Caco-2 (cell line): ENCODE results near the gene TAX1BP1. TPM values are rescaled to one million over a fixed set of nuclear protein-coding genes. Genes with fewer than 3 reads are reported as not detected.

Experiments used
- BruUV-seq: library from RNA; stranded (reverse); fragments of 400-500 nt; replicated peaks from 2 replicates; lab custom pipeline; 2021; lab: Mats Ljungman, UMichigan
- CTCF ChIA-PET: fragments of 300-600 bp; sonication (Branson Sonifier 250); formaldehyde crosslinking; loops from one replicate; lab custom pipeline; 2022; ENCODE audit warnings: antibody characterized with exemption; lab: Charles Lee
- POLR2A ChIA-PET: fragments of 300-600 bp; sonication (Branson Sonifier 250); formaldehyde crosslinking; loops from one replicate; lab custom pipeline; 2022; ENCODE audit warnings: antibody characterized with exemption; lab: Charles Lee
- DNase-seq, 2 experiments: peaks; one replicate each; pipeline versions ENCODE4 v3.0.0 to v3.0.0-alpha.2; 2020 to 2022
- H3K27me3 ChIP-seq: replicated peaks from 2 replicates; pipeline ENCODE4 v1.6.0; 2011; ENCODE audit warnings: low read length; ENCODE audit not compliant: control insufficient read depth, insufficient read depth
- H3K36me3 ChIP-seq: 2 replicates; pipeline ENCODE4 v1.5.1; 2011; ENCODE audit warnings: low read length; ENCODE audit not compliant: control insufficient read depth, insufficient read depth
- H3K4me1 ChIP-seq: fragments of 250-450 bp; sonication (Bioruptor Pico); 2 replicates; pipeline ENCODE4 v1.5.1; 2020; ENCODE audit warnings: mild to moderate bottlenecking
- H3K4me3 ChIP-seq: 2 replicates; pipeline ENCODE4 v1.5.1; 2011; ENCODE audit warnings: low read depth, mild to moderate bottlenecking, control low read depth, low read length
- H3K9me3 ChIP-seq: fragments of 250-450 bp; sonication (Bioruptor Pico); 2 replicates; pipeline ENCODE4 v1.5.1; 2020; ENCODE audit warnings: mild to moderate bottlenecking, moderate library complexity
- H3K27ac Mint-ChIP-seq: one replicate; pipeline ENCODE4 v1.8.0; 2022; ENCODE audit warnings: mixed read lengths; ENCODE audit not compliant: unreplicated experiment
- H3K27me3 Mint-ChIP-seq: one replicate; pipeline ENCODE4 v1.8.0; 2022; ENCODE audit warnings: mixed read lengths; ENCODE audit not compliant: insufficient read depth, unreplicated experiment
- H3K36me3 Mint-ChIP-seq: one replicate; pipeline ENCODE4 v1.8.0; 2022; ENCODE audit warnings: mild to moderate bottlenecking, mixed read lengths; ENCODE audit not compliant: insufficient read depth, unreplicated experiment
- H3K4me1 Mint-ChIP-seq: one replicate; pipeline ENCODE4 v1.8.0; 2022; ENCODE audit warnings: low read depth, mixed read lengths; ENCODE audit not compliant: unreplicated experiment
- H3K4me3 Mint-ChIP-seq: one replicate; pipeline ENCODE4 v1.8.0; 2022; ENCODE audit warnings: mild to moderate bottlenecking, moderate library complexity, mixed read lengths; ENCODE audit not compliant: unreplicated experiment
- H3K9me3 Mint-ChIP-seq: one replicate; pipeline ENCODE4 v1.8.0; 2022; ENCODE audit warnings: mixed read lengths; ENCODE audit not compliant: unreplicated experiment
- CTCF ChIP-seq, 2 experiments: fragments of 200-600 bp in 1 of 2; IDR thresholded peaks; 1 replicate in 1 of 2; 2 replicates in 1 of 2; pipeline versions ENCODE4 v1.5.1 to v1.8.0; 2011 to 2022; ENCODE audit warnings: antibody characterized with exemption in 1 of 2, control low read depth in 1 of 2, inconsistent platforms in 1 of 2, low read depth in 1 of 2, low read length in 1 of 2, mild to moderate bottlenecking in 1 of 2, moderate library complexity in 1 of 2; ENCODE audit not compliant: insufficient read depth in 1 of 2, severe bottlenecking in 1 of 2, unreplicated experiment in 1 of 2
- intact Hi-C: fragments of 100-400 bp; cut with micrococcal nuclease; formaldehyde crosslinking; loops from one replicate; pipeline ENCODE4 v1.10.0; 2022; ENCODE audit not compliant: unreplicated experiment
- total RNA-seq: library from RNA; stranded (reverse); gene quantifications from 2 replicates; pipeline ENCODE4 v1.2.3, GENCODE V29; 2022

Gene TAX1BP1
- total RNA-seq, 1 experiment from 2014 or later, result 96.8 TPM

DNA sequence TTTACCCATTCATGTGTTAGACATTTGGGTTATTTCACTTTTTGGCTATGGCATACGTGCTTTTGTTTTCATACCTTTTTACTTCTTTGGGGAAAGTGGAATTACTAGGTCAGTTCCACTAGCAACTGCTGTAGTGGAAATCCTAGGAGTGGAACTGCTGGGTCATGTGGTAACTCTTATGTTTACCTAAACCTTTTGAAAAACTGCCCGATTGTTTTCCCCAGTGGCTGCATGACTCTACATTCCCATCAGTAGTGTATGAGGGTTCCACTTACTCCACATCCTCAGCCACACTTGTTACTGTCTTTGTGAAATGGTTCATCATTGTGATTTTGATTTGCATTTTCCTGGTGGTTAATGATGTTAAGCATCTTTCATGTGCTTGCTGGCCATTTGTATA, 82.3 kb downstream of the TAX1BP1 start:
- intact Hi-C loops, result no loop called here
- POLR2A ChIA-PET, result no interaction called here
- Mint-ChIP-seq H3K9me3 (no peaks in the 10 kb centered on the region), H3K4me1 (peaks cover 6% of the 10 kb centered on the region), H3K27ac (no peak overlapping the region), H3K27me3 (no peaks in the 10 kb centered on the region), H3K4me3 (no peak overlapping the region), H3K36me3 (peaks cover 18% of the 10 kb centered on the region)
- DNase-seq, result no peak
- Histone ChIP-seq H3K9me3 (no peaks in the 10 kb centered on the region), H3K4me3 (no peak overlapping the region), H3K4me1 (peaks cover 5% of the 10 kb centered on the region; the same call in 1 of the 2 replicates), H3K27me3 (no peaks in the 10 kb centered on the region), H3K36me3 (no peaks in the 10 kb centered on the region)
- CTCF ChIA-PET, result no interaction called here
- TF ChIP-seq CTCF (IDR thresholded peaks at IDR 0.05; ENCODE audit: insufficient read depth in 1 of 2, low read depth in 1 of 2, low read length in 1 of 2, severe bottlenecking in 1 of 2, unreplicated experiment in 1 of 2), result no peak
- no TSS peak for BruUV-seq

DNA sequence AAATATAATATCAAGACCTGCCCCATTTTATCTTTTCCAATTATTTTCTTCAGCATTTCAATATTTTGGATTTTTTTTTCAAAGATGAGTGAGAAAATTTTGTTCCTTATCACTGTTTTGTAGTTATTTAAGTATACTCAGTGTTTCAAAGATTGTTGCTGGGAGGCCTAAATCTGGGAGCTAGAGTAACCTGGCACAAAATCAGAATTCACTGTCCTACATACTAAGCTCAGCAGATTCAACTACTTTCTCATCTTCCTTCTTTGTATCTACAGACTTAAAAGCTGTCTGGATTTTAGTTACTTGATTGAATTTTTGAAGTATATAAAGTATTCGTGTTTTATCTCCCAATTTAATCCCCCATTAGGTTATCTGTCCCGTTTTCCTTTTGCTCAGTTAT, 85.9 kb downstream of the TAX1BP1 start:
- Mint-ChIP-seq H3K9me3 (no peaks in the 10 kb centered on the region), H3K4me3 (no peak overlapping the region), H3K4me1 (no peaks in the 10 kb centered on the region), H3K36me3 (peaks cover 13% of the 10 kb centered on the region), H3K27ac (no peak overlapping the region), H3K27me3 (no peaks in the 10 kb centered on the region)
- DNase-seq, result no peak
- Histone ChIP-seq H3K27me3 (no peaks in the 10 kb centered on the region), H3K9me3 (no peaks in the 10 kb centered on the region), H3K36me3 (no peaks in the 10 kb centered on the region), H3K4me3 (no peak overlapping the region), H3K4me1 (peaks cover under 1% of the 10 kb centered on the region; the same call in 1 of the 2 replicates)
- ChIA-PET CTCF (no interaction called here), POLR2A (no interaction called here)
- no TSS peak for BruUV-seq
- TF ChIP-seq CTCF (IDR thresholded peaks at IDR 0.05; ENCODE audit: insufficient read depth in 1 of 2, low read depth in 1 of 2, low read length in 1 of 2, severe bottlenecking in 1 of 2, unreplicated experiment in 1 of 2), result no peak
- intact Hi-C loops, result no loop called here

- no peaks in the 10 kb centered on the region for H3K27me3 Mint-ChIP-seq
- Histone ChIP-seq H3K9me3 (no peaks in the 10 kb centered on the region), H3K4me1 (no peaks in the 10 kb centered on the region), H3K36me3 (no peaks in the 10 kb centered on the region), H3K27me3 (no peaks in the 10 kb centered on the region), H3K4me3 (no peak overlapping the region)
- ChIA-PET CTCF (no interaction called here), POLR2A (no interaction called here)
- H3K4me3 Mint-ChIP-seq, result no peak overlapping the region
- no peaks in the 10 kb centered on the region for H3K4me1 Mint-ChIP-seq
- no peak for TF ChIP-seq CTCF (IDR thresholded peaks at IDR 0.05; ENCODE audit: insufficient read depth in 1 of 2, low read depth in 1 of 2, low read length in 1 of 2, severe bottlenecking in 1 of 2, unreplicated experiment in 1 of 2)
- H3K9me3 Mint-ChIP-seq, result no peaks in the 10 kb centered on the region
- BruUV-seq, result no TSS peak
- DNase-seq, result no peak
- H3K36me3 Mint-ChIP-seq, result peaks cover 13% of the 10 kb centered on the region
- no peak overlapping the region for H3K27ac Mint-ChIP-seq
- intact Hi-C loops, result no loop called here
These were observed 86.4 kb downstream of the TAX1BP1 start for GRCh38 chr7:27826357-27826756.
